ENCODE results near the gene PIP5K1B.

GRCh38 chr9:68742333-68742730 lies 37.3 kb downstream of the PIP5K1B start:
- TF ChIP-seq EGR1 (IDR thresholded peaks at IDR 0.05) (no peak), NFIC (IDR thresholded peaks at IDR 0.05) (no peak)
